NCI-H2227 (cell line): ENCODE results near the gene RAB11FIP5.
A peak's percentile ranks its signal among the peaks of the same experiment; 100 is the strongest.

ENCODE experiments used
- DNase-seq: peaks from one replicate; lab custom pipeline; 2025; ENCODE audit not compliant: unreplicated experiment; lab: John Stamatoyannopoulos, UW

RAB11FIP5 gene

DNA sequence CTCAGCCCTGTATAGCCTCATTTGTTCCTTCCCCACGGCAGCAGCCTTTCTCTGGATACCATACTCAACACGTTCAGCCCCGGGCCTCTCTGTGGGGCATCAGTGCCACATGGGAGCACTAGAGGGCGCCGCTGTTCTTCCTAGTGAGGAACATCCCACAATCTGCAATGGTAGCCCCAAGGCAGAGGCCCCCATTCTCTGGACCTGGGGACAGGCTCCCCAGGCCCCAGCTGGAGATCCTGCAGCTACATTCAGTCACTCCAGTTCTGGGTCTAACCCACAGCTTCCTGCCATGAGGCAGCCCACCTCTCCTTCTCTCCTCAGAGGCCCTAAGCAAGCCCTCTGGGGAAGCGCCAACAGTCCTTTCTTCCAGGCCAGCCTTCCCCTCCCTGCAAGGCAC lies 27.1 kb downstream of the RAB11FIP5 start:
- peak; percentile 90 for DNase-seq

DNA sequence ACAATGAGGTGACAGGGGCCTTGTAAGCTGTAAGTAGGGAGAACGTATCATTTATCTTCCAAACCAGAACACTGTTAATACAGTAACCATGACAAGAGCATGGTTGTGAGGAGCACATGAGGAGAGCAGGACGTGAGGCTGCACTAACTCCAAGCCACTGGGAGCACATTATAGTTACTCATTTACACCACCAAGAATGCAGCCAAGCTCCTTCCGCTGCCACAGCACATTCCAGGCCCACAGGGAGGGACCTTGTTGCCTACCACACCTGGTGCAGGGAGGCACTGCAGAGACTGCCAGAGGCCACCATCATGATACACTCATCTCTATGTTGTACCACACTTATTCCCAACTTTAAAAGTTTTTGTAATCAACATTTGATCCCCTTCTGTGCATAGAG lies 27.8 kb downstream of the RAB11FIP5 start:
- DNase-seq: no peak

DNA sequence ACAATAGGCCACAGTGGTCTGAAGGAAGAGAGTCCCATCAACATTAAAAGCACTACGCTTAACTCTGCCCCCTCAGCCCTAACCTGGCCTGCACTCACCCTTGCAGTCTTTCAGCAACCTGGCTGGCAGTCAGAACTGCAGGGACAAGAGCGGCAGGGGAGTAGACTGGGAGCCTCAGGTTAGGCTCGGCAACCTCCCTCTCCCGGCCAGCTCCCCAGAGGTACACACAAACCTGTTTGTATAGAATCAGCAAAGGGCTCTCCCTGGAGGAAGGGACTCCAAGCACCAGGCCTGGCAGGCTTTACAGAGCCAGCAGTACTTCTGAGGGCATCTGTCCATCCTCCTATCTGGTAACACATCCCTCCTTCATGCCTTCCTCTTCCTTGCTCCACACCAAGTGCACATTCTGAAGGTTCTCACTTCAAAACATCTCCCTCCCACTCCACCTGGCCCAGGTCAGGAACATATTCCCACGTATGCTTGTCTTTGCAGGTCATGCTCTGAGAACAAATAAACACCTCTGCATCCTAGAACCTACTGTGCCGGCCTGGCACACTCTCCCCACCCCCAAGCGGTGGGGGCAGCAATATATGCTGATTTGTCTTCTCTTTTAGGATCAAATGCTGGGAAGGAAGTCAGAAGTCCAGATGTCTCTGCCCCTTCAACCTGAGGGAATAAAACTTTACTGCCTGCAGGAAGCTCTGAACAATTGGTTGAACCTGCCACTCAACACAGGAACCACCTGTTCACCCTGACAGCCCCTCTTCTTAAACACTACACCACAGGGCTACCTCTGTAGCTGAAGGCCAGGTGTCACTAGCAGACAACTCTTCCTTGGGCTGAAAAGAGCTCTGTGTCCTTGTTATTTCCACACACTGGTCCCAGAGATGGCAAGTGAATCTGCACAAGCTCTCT lies 28.6 kb downstream of the RAB11FIP5 start:
- no peak for DNase-seq

DNA sequence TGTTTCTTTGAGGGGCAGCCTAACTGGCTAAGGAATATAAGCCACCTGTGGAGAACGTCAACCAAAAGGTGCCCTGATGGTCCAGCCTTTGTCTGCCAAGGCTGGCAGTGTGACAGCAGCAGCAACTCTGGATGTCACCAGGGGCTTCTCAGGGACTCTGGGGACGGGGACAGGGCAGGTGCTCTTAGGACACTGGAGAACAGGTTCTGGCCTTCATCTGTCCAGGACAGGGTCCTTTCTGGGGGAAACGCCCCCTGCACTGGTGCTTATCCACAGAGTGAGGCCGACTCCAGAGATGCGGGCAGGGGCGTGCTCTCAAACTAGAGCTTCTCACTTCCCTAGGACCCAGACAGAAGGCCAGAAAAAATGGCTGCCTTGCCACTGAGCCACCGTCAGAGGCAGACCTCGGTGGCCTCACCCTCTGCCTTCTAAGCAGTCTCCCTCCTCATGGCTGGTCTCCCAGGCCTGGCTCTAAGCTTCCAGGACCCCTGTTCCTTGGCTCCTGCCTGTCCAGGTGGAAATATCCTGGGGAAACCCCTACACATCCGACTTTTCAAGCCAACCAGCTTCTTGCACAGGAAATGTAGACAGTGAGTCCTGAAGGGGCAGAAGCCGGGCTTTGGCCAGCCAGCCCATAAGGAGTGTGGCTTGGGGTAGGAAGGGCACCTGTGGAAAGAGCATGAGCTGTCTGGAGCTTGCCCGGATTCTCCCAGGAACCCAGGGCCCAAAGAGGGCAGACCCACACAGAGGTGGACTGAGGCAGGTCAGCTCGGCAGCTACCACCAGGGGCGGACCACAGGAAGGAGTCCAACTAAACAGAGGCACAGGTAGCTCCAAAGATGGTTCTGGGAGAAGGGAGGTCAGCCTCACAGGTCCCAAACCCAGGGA lies 30.0 kb downstream of the RAB11FIP5 start:
- no peak for DNase-seq

DNA sequence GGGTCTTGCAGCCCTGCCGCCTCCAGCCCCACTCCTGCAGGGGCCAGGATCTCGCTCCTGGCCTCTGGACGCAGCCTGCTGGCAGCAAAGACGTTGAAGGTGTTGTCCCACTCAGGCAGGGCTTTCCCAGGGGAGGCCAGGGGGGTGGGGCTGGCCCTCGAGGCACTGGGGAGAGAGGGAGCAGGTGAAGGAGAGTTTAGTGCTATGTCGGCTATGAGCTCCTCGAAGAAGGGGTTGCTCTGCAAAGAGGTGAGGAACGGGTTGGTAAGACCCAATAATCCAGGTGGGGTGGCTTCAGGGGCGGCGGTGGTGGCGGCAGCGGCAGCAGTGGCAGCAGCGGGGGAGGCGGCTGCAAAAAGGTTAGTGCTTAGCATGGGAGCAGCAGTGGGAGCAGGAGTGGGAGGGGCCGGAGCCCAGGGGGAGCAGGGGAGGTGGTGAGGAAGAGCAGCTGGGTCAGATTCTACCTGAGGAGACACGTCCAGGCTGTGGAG lies 31.5 kb downstream of the RAB11FIP5 start:
- DNase-seq: no peak

DNA sequence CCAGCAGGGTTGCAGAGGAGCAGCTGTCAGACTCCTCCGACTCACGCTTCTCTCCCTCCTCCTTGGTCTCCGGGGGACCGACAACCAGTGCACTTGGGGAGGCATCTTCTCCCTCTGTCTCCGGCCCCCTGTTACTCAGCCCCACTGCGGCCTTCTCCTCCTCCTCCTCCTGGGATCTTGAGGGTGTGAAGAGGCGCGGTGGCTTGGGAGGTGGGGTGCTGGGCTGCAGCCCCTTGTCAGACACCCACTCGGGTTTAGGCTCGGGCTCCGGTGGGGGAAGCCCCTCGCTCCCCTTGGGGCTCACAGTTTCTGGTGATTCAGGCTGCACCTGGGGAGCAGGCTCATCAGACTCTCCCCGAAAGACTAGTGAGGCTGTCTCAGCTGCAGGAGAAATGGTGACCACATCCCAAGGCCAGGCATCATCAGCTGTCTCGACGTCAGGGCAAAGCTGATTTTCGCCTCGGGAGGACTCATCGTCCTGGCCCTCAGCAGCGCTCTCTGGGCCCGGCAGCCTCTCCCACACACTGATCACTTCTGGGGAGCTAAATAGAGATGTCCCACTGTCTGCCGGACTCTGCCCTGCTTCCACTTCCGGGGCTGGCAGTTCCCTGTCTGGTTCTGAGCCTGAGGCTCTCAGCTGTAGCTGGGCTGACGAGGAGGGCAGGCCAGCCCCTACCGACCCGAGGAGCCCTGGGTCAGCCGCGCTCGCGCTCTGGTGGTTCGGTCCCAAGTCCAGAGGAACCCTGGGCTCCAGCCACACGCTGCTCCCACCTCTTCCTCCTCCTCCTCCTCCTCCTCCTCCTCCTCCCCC lies 32.2 kb downstream of the RAB11FIP5 start:
- no peak for DNase-seq

DNA sequence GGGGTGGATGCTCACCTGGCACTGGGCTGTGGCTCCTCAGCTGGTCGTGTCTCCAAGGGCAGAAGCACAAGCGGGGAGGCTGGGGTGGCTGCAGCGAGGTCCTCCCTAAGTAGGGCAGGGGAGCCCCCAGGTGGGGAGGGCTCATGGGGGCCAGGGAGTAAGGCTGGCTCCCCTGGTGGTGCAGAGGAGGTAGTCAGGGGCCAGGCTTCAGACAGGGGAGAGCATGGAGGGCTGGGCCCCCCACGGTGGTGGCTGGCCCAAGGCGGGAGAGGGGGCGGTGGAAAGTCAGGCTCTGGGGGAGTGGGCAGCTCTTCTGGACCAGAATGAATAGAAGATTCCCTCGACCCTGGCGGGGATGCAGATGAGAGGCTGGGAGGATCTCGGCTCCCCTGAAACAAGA lies 33.1 kb downstream of the RAB11FIP5 start:
- no peak for DNase-seq

DNA sequence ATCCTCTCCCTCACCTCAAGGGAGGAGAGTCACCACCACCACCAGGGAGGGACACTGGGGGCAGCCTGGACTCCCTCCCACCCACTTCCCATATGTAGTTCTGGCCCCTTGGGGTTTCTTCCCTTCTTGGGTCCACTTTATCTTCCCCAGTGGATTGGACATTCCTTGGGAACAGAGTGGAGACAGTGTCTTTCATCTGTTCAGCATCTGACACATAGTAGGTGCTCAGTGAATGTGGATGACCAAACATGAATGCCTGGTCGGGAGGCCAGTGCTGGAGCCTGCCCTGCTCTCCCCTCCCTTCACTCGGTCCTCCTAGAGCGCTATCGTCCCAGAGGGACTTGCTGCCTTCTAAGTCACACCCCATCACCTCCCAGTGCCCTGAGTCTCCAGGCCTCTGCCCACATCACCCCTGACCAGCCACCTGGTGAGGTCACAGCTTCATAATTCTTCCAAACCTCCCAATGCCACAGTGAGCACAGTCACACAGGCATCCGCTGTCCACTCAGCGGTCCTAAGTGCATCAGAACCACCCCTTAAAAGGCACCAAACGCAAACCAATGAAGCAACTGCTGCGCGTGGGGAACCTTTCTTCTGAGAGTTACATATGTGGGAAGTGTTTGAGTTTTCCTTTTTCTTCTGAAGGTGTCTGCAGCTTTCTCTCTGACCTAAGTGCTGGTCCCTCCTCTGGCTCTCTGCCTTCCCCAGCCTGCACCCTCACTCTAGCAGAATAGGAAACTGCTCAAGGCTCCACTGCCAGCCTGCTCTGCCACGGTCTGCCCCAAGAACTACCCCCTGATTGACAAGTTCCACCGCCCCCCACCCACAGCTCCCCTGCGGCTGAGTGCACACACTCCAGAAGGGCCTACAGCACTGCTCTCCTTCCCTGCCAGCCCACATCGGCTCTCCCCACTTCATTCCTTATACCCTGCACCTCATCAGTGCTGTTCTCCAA lies 34.0 kb downstream of the RAB11FIP5 start:
- no peak for DNase-seq

DNA sequence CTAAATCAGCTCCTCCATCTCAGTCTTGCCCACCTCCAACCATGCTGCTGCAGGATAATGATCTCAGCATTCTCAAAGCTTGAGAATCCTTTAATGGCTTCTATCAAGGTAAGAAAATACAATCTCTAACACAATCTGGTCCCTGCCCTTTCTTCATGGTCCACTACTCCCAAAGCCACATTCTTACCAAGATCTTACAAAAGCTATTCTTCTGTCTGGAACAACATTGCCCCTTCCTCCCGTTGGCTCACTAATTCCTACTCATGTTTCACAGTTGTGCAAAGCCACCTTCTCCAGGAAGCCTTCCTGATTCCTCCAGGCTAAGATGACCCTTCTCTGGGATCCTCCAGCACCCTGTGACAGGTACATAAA lies 35.3 kb downstream of the RAB11FIP5 start:
- DNase-seq: no peak

DNA sequence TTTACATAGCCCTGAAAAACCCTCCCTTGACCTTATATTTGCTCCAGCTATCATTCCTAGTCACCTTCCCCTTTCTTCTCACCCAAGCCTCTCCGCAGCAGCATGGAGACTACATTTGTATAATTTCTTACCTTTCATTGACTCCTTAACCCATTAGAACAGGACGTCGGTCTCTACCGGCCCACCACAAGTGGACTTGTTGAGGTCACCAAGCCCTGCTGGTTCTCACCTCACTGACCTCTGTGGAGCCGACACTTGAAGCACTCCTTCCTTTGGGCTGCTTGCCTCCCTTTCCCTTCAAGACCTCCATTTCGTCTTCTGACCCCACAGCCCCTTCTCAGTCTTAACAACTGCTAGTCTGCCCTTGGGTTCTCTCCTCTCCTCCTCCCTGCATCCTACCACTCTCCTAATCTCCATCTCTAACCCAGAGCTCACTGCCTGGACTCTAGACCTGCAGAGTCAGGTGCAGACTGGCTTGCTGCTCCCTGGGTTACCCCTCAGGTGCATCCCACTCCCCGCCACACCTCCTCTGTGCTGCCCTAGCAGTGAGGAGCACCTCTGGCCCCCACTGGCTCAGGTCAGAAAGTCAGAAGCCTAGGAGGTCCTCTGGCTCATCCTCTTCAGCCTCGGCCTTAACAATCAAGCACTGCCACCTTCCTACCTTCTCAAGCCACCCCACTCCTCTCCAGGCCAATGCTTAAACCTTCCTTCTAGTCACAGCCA lies 35.9 kb downstream of the RAB11FIP5 start:
- no peak for DNase-seq

DNA sequence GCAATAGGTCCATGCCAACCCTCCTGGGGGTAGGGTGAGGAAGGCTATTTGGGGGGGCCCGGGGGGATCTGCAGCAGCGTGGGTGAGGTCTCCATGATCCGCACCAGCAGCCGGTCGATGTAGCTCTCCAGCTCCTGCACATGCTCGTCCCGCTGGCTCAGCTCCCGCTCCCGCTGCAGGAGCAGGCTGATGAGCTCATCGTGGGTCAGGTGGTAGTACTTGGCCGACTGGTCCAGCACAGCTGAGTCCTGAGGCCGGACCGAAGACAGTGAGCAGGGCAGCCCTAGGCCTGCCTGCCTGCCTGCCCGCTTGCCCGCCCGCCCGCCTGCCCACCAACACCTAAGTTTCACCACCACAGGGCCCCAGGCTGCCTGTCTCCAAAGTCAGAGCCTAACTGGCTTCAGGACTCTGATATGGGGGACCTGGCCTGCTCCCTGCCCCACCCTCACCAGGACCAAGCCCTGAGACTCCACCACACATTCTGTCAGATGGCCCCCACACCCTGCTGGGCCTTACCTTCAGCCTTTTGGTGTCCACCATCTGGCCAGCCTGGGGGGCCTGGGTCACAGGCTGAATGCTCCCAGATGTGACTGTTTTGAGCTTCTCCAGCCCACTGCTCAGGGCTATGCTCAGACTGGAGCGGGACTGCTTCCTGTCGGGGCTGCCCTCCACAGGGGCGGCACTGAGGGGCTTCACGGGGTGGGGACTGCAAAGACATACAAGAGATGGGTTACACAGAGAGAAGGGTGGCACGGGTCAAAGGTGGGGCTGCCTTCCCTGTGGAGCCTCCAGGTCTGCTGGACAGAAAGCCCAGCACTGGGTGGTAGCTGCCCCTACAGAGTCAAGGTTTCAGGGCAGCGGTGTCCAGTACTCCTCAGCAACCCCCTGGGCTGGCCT lies 37.0 kb downstream of the RAB11FIP5 start:
- no peak for DNase-seq

DNA sequence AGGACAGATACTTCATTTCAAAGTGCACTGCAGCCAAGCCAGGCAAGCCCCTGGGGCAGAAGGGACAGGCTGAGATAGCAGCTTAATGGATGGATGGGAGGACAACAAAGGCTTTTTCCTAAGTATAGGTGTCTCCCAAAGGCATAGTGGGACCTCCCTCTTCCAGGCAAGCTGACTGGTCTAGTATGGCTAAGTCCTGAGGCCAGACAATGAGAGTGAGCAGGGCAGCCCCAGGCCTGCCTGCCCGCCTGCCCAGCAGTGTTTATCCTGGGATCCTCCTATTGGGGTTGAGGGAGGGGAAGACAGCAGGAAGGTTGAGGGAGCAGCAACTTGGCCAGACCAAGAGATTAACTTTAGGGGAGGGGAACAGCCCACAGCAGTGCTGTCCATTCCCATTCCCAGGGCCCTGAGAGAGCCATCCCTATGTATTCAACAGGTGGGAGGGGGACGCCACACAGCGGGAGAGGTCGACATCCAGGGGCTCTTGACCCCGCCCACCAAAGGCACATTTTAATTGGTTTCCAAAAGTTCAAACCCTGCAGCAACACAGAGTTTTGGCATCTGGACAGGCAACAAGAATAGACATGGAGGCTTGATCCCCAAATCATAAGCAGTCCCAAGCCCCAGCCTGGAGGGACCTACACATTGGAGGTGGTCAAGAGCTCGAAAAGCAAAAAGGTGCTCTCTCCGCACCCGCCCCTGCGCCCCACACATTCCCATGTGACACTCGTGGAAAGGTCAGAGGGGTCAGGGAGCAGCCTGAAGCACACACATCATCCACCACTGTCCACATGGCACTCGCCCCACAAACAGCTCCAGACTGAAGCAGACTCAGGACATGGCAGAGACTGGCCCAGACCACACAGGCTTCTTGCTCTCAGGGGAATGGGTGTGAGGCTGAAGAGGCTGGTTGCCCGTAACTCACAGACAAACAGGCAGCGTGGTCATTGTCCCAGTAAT lies 38.4 kb downstream of the RAB11FIP5 start:
- no peak for DNase-seq

DNA sequence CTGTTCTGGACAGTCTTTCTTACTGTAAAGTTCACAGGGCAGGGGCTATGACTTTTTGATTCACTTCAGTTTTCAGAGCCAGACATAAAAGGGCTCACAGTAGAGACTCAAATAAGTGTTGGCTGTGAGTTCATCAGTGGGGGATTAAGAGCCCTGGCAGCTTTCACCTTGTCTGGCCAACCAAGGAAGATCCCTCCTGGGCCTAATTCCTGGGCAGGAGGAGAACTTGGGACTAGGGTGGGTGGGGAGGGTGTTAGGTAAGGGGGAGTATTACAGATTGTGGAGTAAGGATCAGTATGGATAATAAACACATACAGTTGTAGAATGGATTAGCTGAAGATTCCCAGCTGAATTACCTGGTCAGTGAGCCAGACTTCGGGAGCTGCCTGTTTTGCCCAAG lies 40.3 kb downstream of the RAB11FIP5 start:
- no peak for DNase-seq

DNA sequence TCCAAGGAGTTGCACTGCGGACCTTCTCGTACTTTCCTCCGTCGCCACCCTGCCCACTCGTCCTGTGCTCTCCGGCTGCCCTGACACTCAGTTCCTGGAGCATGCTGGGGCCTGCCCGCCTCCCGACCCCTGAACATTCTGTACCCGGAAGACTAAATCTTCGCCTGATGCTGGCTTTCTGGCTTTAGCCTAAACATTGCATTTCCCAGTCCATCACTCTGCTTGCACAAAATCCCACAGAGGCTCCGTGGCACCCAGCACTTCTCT lies 40.7 kb downstream of the RAB11FIP5 start:
- no peak for DNase-seq

DNA sequence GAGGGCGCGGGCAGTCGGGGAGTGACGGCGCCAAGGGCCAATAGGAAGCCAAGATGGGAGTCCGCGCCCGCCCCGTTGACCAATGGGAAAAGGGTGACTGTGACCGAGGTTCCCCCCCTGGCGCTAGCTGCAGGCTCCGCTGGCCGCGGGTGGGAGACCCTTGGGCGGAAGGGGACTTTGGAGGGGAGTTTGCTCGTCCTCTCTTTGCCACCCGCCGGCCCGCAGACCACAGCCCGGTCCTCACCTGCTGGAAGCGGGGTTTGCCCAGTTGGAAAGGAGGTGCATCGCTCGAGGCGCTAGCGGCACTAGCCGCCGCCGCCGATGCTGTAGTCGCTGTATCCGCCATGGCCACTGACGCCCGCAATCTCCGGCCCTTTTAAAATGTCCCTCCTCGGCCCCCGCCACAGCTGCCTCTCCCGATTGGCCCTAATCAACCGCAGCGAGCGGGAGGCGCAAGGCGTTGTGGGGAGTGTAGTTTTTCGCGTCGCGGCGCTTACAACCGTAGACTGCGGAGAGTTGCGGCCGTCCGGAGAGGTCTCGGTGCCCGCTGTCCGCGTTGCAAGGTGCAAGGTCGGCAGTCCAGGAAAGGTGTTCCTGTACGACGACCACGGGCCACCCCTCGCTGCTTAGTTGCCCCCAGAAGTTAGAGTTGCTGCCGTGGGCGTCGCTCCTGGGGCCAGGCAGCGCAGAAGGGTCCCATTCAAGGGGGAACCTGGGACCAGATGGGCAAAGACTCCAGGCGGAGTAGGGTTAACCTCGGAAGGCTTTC lies 41.2 kb downstream of the RAB11FIP5 start, which contains the start of gene SFXN5:
Gene SFXN5, minus strand, starts transcription at position 353 of the 769 bp plus-strand sequence. Its CDS starts 7 bp downstream, at position 346.
- DNase-seq: peak; percentile 97

DNA sequence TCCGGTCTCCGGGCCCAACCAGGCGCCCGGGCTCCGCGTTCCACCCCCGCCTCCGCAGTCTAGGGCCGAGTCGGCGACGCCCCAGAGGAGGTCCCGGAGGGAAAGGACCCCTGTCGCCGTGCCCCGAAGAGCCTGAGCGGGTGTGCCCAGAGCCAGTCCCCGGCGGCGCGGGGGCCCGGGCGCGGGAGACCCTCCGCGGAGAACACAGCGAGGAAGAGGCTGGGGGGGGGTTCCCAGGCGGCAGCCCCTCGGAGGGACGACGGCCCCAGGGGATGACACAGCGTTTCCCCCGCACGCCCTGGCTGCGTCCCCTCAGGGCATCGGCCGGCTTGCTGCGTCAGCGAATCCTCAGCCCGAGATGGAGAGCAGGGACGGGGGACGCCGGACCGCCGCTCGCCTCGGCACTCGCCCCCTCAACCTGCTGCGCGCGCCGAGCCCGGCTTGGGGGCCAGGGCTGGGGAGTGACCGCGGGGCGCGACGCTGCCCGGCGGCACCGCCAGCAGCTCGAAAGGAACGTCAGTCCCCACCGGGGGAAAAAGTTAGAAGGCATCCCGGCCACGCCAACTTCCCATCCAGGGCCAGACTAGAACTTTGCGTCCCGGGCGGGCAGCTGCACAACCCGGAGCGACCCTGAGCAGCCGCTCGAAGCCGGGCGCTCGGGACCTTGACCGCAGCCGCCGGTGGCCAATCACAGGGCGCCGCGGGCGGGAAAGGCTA lies 41.9 kb downstream of the RAB11FIP5 start:
- peak; percentile 76 for DNase-seq
